Upper lobe of left lung (tissue), 6 donors: ENCODE data around the gene CENPO. TPM values are rescaled to one million over a fixed set of nuclear protein-coding genes. Genes with fewer than 3 reads are reported as not detected.

Source experiments
- ATAC-seq, 2 donors: fragments of 200-7000 bp; cut with Tn5 transposase; one replicate each; pipeline ENCODE4 v1.9.1; 2022; ENCODE audit warnings: mild to moderate bottlenecking in 2 of 2, moderate library complexity in 2 of 2; ENCODE audit not compliant: low FRiP score in 2 of 2
- DNase-seq, 2 donors: peaks; one replicate each; pipeline ENCODE4 v3.0.0-alpha.2; 2019 to 2020
- H3K27ac ChIP-seq, 4 donors: fragments of 200-600 bp; sonication (generic); one replicate each; pipeline ENCODE4 v1.5.1; 2016 to 2019
- H3K27me3 ChIP-seq, 4 donors: fragments of 200-600 bp; sonication (generic); one replicate each; pipeline ENCODE4 v1.5.1; 2017 to 2019
- H3K36me3 ChIP-seq, 4 donors: fragments of 200-600 bp; sonication (generic); one replicate each; pipeline ENCODE4 v1.5.1; 2016 to 2019
- H3K4me1 ChIP-seq, 4 donors: fragments of 200-600 bp; sonication (generic); one replicate each; pipeline ENCODE4 v1.5.1; 2018 to 2019
- H3K4me3 ChIP-seq, 4 donors: fragments of 200-600 bp; sonication (generic); one replicate each; pipeline ENCODE4 v1.5.1; 2017 to 2019; ENCODE audit warnings: mild to moderate bottlenecking in 2 of 4, moderate library complexity in 1 of 4
- H3K9me3 ChIP-seq, 4 donors: fragments of 200-600 bp; sonication (generic); one replicate each; pipeline ENCODE4 v1.5.1; 2018 to 2019
- CTCF ChIP-seq, 6 experiments: fragments of 450-650 bp in 4 of 6; fragments of 200-600 bp in 2 of 6; sonication (generic) in 2 of 6; IDR thresholded peaks; one replicate each; pipeline ENCODE4 v1.5.1; 2016 to 2019; ENCODE audit warnings: antibody characterized with exemption in 6 of 6
- EP300 ChIP-seq, 4 donors: sonication (generic); formaldehyde crosslinking; IDR thresholded peaks; one replicate each; pipeline ENCODE4 v1.5.1; 2017; ENCODE audit warnings: antibody characterized with exemption in 4 of 4, control low read depth in 2 of 4
- POLR2A ChIP-seq, 4 donors: fragments of 450-650 bp; IDR thresholded peaks; one replicate each; pipeline ENCODE4 v1.5.1; 2016 to 2017; ENCODE audit warnings: antibody characterized with exemption in 4 of 4, mild to moderate bottlenecking in 2 of 4
- POLR2AphosphoS5 ChIP-seq, 2 donors: sonication (generic); formaldehyde crosslinking; IDR thresholded peaks; one replicate each; pipeline ENCODE4 v1.5.1; 2017; ENCODE audit warnings: antibody characterized with exemption in 2 of 2
- WGBS, 2 donors: methylation state at CpG; one replicate each; pipeline ENCODE4 v1.1.5; 2017 to 2018; 5-methylcytosine and 5-hydroxymethylcytosine counted together
- total RNA-seq, 6 donors: library from RNA; depleted of rRNA in 4 of 6; stranded (reverse); fragments of >200 nt in 4 of 6; gene quantifications; one replicate each; pipeline versions ENCODE4 v1.1.0 to v1.2.1, GENCODE V29; 2016 to 2021
- donor health status: DM: no; HTN: no; CAD: no; lungs with moderate emphysema.
- donor health status: DM: no; HTN: yes; CAD: no; lungs with severe emphysema.

Gene CENPO
- total RNA-seq, 6 donors from 2014 or later, result 4.9 to 8.7 (median 7.2) TPM

- H3K4me3 ChIP-seq, result no peak overlapping the region
- no peaks in the 10 kb centered on the region for H3K36me3 ChIP-seq
- ATAC-seq, result no peak
- no peak for DNase-seq
- no peak for TF ChIP-seq CTCF (IDR thresholded peaks at IDR 0.05)
- TF ChIP-seq POLR2A (IDR thresholded peaks at IDR 0.05), result no peak
- TF ChIP-seq POLR2AphosphoS5 (IDR thresholded peaks at IDR 0.05), result no peak
- TF ChIP-seq EP300 (IDR thresholded peaks at IDR 0.05), result no peak
- no peaks in the 10 kb centered on the region for H3K9me3 ChIP-seq
- peak overlapping the region in 1 of 4 donors; percentile 15 for H3K27ac ChIP-seq
- H3K4me1 ChIP-seq, result peaks cover 0 to 3% (median 0%) of the 10 kb centered on the region in 4 donors
- WGBS, 2 donors, result 91 to 100% methylated on average over 1 to 13 of the region's 13 CpGs
- no peaks in the 10 kb centered on the region for H3K27me3 ChIP-seq
Measured at GRCh38 chr2:24852026-24852425, 58.8 kb downstream of the CENPO start.

- peak overlapping the region in 1 of 4 donors; percentile 15 for H3K27ac ChIP-seq
- ATAC-seq, result no peak
- 79 to 89% methylated on average over 5 to 8 of the region's 23 CpGs for WGBS, 2 donors
- peaks cover 0 to 3% (median 0%) of the 10 kb centered on the region in 4 donors for H3K4me1 ChIP-seq
- no peaks in the 10 kb centered on the region for H3K36me3 ChIP-seq
- TF ChIP-seq POLR2A (IDR thresholded peaks at IDR 0.05) (no peak), EP300 (IDR thresholded peaks at IDR 0.05) (no peak), POLR2AphosphoS5 (IDR thresholded peaks at IDR 0.05) (no peak), CTCF (IDR thresholded peaks at IDR 0.05) (no peak)
- no peaks in the 10 kb centered on the region for H3K27me3 ChIP-seq
- H3K4me3 ChIP-seq, result no peak overlapping the region
- H3K9me3 ChIP-seq, result no peaks in the 10 kb centered on the region
- peak in 1 of 2 donors; percentile 77 for DNase-seq
Measured at GRCh38 chr2:24852431-24853020, 59.3 kb downstream of the CENPO start.

GRCh38 chr2:24853046-24853445, 59.8 kb downstream of the CENPO start:
- H3K27me3 ChIP-seq, result no peaks in the 10 kb centered on the region
- H3K9me3 ChIP-seq, result no peaks in the 10 kb centered on the region
- no peak for ATAC-seq
- 95 to 96% methylated on average over 9 of the region's 9 CpGs for WGBS, 2 donors
- no peak overlapping the region for H3K27ac ChIP-seq
- H3K4me3 ChIP-seq, result no peak overlapping the region
- TF ChIP-seq POLR2AphosphoS5 (IDR thresholded peaks at IDR 0.05), result no peak
- TF ChIP-seq POLR2A (IDR thresholded peaks at IDR 0.05), result no peak
- no peak for TF ChIP-seq EP300 (IDR thresholded peaks at IDR 0.05)
- no peak for TF ChIP-seq CTCF (IDR thresholded peaks at IDR 0.05)
- peaks cover 0 to 3% (median 0%) of the 10 kb centered on the region in 4 donors for H3K4me1 ChIP-seq
- no peaks in the 10 kb centered on the region for H3K36me3 ChIP-seq
- no peak for DNase-seq

GRCh38 chr2:24853996-24854395, 60.8 kb downstream of the CENPO start:
- H3K27me3 ChIP-seq, result no peaks in the 10 kb centered on the region
- no peak for ATAC-seq
- TF ChIP-seq EP300 (IDR thresholded peaks at IDR 0.05) (no peak), POLR2A (IDR thresholded peaks at IDR 0.05) (no peak), CTCF (IDR thresholded peaks at IDR 0.05) (no peak), POLR2AphosphoS5 (IDR thresholded peaks at IDR 0.05) (no peak)
- H3K4me3 ChIP-seq, result no peak overlapping the region
- peaks cover 0 to 3% (median 0%) of the 10 kb centered on the region in 4 donors for H3K4me1 ChIP-seq
- no peaks in the 10 kb centered on the region for H3K36me3 ChIP-seq
- WGBS, 2 donors, result 74 to 78% methylated on average over 3 of the region's 3 CpGs
- H3K27ac ChIP-seq, result peak overlapping the region in 2 of 4 donors; percentile 11 to 63
- no peaks in the 10 kb centered on the region for H3K9me3 ChIP-seq
- DNase-seq, result no peak
